ENCODE results near the gene TEPSIN.

The TEPSIN gene

DNA sequence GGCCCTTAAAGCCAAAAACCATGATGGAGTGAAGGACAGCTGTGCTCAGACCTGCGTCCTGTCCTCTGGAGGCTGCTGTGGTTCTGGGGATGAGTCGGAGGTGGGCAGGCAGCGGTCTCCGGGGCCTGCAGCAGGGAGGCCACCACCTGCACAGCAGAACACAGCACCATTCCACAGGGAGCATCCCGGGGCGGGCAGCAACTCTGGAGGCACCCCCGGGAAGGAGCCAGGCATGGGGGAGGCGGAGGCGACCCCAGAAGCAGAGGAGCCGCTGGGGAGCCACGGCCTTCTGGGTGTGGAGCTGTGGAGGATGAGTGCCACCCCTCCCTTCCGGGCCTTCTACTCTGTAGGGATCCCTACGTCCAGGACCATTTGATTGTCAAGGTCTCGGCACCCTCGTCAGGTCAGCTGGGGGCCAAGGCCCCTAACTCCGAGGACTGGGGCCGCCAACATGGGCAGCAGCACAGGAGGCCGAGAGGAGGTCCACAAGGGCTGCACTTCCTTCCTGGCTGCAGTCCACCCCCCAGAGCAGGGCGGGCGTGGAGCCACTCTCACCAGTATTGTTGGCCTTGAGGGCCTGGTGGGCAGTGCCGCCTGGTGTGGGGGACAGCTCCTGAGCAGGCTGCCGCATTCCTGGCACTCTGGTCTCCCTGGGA is 39.9 kb downstream of the TEPSIN start:
- TF ChIP-seq, protein P1, sequence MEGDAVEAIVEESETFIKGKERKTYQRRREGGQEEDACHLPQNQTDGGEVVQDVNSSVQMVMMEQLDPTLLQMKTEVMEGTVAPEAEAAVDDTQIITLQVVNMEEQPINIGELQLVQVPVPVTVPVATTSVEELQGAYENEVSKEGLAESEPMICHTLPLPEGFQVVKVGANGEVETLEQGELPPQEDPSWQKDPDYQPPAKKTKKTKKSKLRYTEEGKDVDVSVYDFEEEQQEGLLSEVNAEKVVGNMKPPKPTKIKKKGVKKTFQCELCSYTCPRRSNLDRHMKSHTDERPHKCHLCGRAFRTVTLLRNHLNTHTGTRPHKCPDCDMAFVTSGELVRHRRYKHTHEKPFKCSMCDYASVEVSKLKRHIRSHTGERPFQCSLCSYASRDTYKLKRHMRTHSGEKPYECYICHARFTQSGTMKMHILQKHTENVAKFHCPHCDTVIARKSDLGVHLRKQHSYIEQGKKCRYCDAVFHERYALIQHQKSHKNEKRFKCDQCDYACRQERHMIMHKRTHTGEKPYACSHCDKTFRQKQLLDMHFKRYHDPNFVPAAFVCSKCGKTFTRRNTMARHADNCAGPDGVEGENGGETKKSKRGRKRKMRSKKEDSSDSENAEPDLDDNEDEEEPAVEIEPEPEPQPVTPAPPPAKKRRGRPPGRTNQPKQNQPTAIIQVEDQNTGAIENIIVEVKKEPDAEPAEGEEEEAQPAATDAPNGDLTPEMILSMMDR (IDR thresholded peaks at IDR 0.05; ENCODE audit: low read depth, low read length, missing control alignments) = no peak
- no peak overlapping the region for H3K4me3 ChIP-seq (ENCODE audit: low read depth, low read length)
- no peak for DNase-seq (ENCODE audit: low read depth)

DNA sequence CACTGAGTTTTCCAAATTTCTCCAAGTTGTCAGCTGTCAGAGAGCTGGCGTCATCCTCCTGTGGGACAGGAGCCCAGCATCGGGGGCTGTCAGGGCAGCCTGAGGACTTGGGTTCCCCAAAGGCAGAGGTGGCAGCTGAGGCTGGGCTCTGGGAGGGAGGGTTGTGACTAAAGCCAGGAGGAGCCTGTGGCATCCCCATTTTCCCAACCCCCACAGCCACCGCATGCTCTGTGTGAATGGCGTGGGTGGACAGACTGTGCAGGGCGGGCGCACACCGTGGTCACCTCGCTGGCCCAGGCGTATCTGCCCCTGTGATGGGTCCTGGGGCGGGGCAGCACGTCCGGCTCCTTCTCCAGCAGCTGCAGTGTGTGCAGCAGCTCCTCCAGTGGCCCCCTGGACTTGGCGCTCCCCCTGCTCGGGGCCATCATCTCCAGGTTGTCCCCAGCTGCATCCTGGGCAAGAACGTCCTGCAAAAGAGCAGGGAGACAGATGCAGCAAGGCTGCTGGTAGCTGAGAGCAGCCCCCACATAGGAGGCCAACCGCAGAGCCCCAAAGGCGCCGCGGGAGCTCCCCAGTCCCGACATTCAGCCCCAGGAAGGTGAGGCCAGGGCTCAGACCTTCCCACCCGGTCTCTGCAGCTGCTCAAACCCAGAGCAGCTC is 40.9 kb downstream of the TEPSIN start:
- no peak for DNase-seq (ENCODE audit: low read depth)
- TF ChIP-seq, protein P1 (IDR thresholded peaks at IDR 0.05; ENCODE audit: low read depth, low read length, missing control alignments) = no peak
- no peak overlapping the region for H3K4me3 ChIP-seq (ENCODE audit: low read depth, low read length)

DNA sequence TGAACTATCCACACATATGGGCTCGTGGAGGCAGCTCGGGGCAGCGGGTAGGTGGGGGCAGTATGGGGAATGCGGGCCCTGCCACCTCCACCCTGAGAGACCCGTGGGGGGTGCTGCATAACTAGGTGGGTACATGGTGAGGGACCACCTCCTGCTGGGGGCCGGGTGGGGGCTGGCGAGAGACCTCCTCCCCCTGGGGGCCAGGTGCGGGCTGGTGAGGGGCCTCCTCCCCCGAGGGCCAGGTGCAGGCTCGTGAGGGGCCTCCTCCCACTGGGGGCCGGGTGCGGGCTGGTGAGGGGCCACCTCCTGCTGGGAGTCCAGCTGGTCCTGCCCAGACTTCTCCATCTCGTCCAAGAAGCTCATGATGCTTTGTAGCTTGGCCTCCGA is 41.5 kb downstream of the TEPSIN start:
- TF ChIP-seq, protein P1 (IDR thresholded peaks at IDR 0.05; ENCODE audit: low read depth, low read length, missing control alignments) = no peak
- H3K4me3 ChIP-seq (ENCODE audit: low read depth, low read length) = no peak overlapping the region

DNA sequence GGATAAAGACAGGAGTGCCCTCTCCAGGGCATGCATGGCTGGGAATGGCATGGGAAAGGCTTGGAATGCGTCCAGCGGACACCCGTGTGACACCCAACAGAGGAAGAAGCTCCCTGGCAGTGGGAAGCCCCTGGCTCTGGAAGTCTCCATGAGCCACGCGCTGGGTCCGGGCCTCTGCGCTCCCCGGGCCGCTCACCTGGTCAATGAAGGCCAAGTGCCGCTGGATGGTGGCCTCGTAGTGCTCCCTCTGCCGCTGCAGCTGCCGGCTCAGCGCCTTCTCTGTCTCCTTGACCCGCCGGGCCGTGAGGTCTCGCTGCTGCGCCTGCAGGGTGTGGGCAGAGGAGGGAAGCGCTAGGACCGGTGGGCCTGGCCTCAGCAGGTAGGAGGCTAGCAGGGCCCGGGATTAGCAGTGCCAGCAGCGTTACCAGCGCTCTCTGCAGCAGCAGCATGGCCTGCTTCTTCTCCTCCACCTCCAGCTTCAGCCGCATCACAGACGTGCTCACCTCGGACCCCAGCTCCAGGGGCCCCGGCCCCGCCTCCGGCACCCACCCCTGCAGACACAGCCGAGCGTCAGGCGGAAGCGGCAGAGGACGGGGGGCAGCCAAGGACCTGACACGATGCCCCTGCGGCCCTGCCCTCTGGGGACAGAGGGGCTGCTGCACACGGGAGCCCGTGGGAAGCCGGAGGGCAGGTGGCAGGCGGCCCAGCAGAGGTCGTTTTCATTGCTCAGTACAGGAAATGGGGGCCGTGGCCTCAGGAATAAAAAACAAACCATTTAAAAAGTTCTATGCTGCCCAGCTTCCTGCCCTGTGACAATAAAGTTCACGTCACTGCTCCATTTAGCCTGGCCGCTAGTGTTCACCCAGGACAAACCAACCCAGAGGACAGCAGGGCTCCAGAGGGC is 42.1 kb downstream of the TEPSIN start:
- no peak for DNase-seq (ENCODE audit: low read depth)
- TF ChIP-seq, protein P1 (IDR thresholded peaks at IDR 0.05; ENCODE audit: low read depth, low read length, missing control alignments) = no peak
- H3K4me3 ChIP-seq (ENCODE audit: low read depth, low read length) = no peak overlapping the region

More for the DNA sequence above, 41.5 kb downstream of the TEPSIN start:
- DNase-seq (ENCODE audit: low read depth) = no peak

DNA sequence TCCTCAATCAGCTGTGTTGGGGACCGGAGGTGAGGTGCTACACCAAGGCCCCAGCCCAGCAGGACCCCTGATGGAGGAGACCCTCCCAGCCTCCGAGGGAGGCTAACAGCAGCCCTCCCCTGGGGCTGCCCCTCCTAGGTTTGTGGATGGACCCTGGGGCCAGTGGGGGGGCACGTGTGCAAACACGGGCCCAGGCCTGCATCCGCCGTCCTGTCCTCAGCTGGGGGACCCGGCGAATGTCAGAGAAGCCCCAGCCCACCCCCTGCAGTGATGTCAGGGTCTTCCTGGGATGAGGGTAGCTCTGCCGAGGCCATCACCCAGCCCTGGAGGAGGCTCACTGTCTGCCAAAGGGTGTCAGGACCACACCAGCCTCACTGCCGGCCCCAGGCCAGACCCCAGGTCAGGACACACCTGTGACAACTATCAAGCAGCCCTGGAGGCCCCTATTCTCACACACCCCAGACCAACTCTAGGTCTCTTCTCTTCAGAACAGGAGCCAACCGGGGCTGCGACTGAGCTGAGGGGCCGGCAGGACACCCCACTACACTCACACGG is 42.8 kb downstream of the TEPSIN start:
- TF ChIP-seq, protein P1 (IDR thresholded peaks at IDR 0.05; ENCODE audit: low read depth, low read length, missing control alignments) = no peak
- H3K4me3 ChIP-seq (ENCODE audit: low read depth, low read length) = no peak overlapping the region
- no peak for DNase-seq (ENCODE audit: low read depth)

DNA sequence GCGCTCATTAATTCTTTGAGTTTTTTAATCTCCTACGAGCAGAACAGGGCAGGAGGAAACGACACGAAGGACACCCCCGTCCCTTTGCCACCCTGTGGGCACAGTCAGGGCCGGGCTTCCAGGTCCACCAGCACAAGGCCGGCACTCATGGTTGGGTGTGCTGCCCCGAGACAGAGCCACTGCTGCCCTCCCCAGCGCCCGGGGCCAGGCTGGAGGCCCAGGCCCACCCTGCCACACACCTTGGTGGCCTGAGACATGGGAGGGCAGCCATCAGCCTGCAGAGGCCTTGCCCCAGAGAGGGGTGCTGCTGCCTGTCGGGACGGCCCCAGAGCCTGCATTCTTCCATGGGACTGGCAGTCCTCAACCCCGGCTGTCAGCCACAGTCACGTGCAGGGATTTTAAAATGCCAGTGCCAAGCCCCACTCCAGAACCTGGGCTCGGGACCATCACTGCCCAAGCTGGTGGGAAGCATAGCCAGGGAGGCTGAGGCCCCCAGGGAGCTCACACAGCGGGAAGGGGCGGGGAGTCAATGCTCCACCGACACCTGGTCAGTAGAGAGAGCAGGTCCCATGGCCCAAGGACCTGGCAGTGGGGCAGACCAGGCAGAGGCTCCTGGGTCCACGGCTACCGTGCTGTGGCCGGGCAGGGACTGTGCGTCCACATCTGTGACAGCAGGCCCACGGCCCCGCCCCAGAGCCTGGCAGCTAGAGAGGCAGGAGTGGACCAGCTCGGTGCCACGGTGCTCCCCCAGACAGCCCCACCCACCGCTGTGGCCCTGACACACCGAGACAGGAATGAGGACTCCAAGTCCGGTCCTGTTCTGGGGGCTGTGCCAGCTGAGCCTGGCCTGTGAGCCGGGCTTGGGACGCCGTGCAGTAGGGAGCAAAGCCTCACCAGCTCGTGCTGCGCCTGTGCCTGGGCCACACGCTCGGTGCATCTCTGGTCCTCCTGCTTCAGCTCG is 43.6 kb downstream of the TEPSIN start:
- DNase-seq (ENCODE audit: low read depth) = no peak
- TF ChIP-seq, protein P1 (IDR thresholded peaks at IDR 0.05; ENCODE audit: low read depth, low read length, missing control alignments) = no peak
- no peak overlapping the region for H3K4me3 ChIP-seq (ENCODE audit: low read depth, low read length)

Data from GM12864 (cell line).